Mammary epithelial cell (primary cell): ENCODE data around the gene SMYD5.

Experiments used
- CTCF ChIP-seq, 2 donors: IDR thresholded peaks in 1 of 2; conservative IDR thresholded peaks in 1 of 2; 2 replicates each; pipeline ENCODE4 v1.5.1; 2011 to 2012; ENCODE audit warnings: inconsistent platforms in 2 of 2, low read length in 2 of 2, mild to moderate bottlenecking in 2 of 2, control low read depth in 1 of 2, low read depth in 1 of 2; ENCODE audit not compliant: insufficient read depth in 1 of 2; ENCODE audit errors: extremely low read depth in 1 of 2
- EZH2 ChIP-seq: IDR thresholded peaks from 2 replicates; pipeline ENCODE4 v1.6.1; 2012; ENCODE audit warnings: low read length, inconsistent platforms, borderline replicate concordance

- TF ChIP-seq CTCF (conservative IDR thresholded peaks at IDR 0.05 in 1 of 2, IDR thresholded peaks at IDR 0.05 in 1 of 2; ENCODE audit: extremely low read depth in 1 of 2, insufficient read depth in 1 of 2, low read depth in 1 of 2, low read length in 2 of 2) (no peak), EZH2 (no peak)
Observed at GRCh38 chr2:73210019-73210418, 4.0 kb upstream of the SMYD5 start.
